ENCODE results near the gene LRRK1.
A peak's percentile ranks its signal among the peaks of the same experiment; 100 is the strongest.
"Not testable (repeated sequence)": the region's sequence is repeated elsewhere in the genome, so short reads cannot be mapped to it uniquely, and the experiment has no call there.

The LRRK1 gene

DNA sequence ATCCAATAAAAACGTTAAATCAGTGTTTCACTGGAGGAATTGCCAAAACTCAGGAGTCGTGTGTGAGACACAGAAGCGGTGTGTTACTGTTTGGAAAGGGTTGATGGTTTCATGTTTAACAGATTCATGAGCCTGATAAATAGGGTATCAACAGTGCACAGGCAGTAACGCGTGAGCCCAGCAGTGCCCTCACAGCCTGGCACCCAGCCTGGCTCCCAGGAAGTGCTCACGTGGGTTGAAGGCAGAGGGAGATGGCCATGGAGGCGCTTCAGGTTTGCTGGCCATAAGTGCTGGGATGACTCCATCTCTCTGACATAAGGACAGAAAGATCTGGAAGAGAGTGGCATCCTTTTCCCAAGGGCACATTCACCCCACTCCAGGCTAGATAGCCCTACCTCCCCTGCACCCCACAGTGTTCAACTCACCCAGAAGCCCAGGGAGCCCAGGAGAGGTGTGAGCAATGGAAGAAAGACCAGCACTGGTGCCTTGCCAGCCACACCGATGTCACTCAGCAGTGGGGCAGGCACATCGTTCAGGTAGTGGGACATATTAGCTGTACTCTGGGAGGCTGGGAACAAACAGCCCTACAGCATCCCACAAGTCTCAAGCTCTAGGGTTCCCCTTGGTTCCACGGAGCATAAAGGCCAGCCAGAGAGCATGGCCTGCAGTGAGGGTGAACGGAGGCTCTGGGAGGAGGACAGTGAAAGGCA lies 164.3 kb downstream of the LRRK1 start:
- no peak for DNase-seq

DNA sequence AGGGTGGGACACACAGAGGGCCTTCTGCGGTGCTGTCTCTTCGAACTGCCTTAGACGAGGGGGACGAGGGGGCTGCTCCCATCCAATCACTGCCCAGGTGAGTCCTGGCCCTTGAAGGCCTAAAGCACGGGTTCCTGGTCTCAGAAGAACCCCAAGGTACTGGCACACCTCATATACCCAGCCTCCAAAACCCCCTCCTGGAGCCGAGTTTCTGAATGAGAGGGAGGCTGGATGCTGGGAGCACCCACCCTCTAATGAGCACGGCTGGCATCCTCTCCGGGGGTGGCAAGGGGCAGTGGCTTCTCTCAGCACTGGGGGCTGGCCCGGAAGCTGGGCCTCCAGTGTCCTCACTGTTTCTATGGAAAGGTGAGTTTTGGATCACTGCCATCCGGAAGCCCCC lies 165.6 kb downstream of the LRRK1 start:
- no peak for DNase-seq

DNA sequence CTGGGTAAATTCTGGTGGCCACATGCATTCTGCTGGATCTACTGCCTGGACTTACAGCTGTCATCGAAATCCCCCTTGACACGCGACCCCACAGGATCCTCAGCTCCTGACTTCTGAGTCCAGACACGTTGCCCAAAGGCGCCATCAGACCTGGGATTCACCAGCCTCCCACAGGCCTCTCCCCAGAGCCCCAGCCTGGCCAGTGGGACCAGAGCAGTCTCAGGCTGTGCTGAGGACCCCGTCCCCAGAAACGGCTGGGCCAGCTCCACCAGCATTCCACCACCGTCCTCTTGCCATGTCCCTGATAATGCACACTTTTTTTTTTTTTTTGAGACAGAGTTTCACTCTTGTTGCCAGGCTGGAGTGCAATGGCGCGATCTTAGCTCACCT lies 166.1 kb downstream of the LRRK1 start:
- no peak for DNase-seq

DNA sequence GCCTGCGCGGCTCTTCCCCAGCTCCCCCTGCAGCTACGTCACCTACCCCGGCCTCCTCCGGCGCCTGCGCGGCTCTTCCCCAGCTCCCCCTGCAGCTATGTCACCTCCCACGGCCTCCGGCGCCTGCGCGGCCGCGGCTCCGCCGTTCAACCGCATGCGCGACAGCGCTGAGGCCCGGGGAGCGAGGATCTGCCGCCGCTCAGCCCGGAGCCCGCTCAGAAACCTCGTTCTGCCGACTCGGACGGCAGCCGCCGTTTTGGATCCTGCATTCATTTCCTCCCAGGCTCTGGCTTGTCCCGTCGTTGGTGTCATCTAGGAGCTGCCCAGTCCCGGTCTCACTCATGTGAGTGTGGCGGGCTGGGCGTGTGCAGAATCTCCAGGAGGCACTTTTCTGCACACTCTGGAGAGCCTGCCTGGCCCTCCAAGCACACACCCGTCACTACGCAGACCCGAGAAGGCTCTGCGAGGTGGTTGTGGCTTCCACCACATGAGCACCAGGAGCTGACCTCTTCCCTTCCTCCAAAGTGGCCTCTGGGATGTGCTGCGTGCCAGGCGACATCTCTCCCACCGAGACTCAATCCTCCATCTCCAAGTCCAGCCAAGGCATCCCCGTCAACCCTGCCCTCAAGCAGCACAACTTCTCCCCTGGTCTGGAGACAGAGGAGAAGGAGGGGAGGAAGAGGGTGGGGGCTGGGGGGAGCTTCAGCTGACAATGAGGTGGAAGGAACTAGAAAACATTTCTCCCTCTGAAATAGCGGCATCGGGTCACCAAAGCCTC lies 167.4 kb downstream of the LRRK1 start:
- no peak for DNase-seq

DNA sequence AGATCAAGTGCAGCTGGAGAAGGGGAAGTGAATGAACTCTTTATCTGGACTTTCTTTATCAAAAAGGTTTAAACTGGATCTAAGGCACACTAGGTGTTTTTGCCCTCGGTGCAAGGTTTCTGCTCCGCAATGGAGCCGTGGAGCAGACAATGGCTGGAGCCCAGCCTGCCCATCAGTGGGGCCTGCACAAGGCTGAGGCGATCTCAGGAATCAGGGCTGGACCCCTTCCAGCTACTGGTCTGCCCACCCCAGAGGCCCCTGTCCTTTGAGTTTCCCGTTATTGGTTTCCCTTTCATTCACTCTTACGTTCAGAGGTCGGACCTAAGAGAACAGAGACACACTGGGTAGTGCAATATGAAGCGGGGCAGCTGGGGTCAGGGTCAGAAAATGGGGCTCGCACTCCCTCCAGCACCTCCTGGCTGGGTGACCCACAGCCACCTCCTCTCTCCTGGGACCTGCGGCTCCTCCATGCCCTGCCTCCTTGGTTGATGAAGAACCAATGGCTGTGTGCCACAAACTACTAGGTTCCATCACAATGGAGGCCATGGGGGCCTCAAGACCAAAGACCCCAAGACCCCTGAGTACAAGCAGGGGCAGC lies 168.1 kb downstream of the LRRK1 start:
- DNase-seq: no peak

DNA sequence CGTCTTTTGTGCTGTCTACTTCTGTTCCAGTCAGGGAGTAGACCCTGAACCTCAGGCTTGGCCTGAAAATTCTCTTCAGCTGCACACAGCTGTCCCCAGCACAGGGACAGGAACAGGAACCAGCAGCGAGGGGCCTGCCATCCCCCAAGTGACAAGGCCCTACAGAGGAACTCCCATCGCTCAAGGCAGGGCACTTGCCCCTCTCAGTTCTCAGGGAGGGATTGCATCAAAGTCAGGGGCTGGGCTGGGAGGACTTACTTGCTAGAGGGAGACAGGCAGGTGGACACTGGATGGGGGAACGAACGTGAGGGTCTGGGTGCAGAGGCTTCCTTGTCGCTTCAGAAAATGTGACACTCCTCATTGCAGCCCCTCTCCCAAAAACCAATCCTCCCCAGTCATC lies 169.1 kb downstream of the LRRK1 start:
- DNase-seq: no peak

DNA sequence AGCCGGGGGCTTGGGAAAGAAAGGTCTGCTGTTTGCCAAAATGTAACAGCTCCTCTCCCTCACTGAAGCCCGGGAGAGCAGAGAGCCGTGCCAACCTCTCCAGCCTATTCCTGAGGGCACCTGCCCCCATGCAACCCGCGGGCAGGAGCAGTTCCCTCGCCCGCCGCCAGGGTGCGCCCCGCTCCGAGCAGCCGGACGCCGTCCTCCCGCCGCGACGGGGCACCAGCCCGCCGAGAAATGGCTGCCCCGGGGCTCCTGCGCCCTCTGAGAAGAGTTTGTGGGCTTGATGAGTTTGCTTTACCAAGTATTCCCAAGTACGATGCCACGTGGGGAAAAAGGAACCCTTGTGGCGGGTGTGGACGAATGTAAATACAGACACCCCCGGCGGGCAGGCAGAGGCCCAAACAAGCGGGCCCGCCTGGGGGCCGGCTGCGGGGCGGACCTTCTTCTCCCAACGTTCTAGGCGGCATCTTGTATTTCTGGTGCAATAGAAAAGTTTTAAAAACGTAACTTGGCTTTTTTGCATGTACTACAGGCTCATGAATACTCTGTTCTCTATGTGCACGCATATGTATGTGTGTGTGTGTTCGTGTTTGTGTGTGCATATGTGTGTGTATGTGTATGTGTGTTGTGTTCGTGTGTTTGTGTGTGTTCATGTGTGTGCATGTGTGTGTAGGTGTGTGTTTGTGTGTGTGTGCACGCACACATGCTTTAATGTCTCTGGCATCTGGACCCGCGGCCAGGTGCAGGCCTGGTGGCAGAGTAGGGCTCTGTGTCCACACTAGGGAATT lies 169.8 kb downstream of the LRRK1 start:
- DNase-seq: peak; percentile 83

DNA sequence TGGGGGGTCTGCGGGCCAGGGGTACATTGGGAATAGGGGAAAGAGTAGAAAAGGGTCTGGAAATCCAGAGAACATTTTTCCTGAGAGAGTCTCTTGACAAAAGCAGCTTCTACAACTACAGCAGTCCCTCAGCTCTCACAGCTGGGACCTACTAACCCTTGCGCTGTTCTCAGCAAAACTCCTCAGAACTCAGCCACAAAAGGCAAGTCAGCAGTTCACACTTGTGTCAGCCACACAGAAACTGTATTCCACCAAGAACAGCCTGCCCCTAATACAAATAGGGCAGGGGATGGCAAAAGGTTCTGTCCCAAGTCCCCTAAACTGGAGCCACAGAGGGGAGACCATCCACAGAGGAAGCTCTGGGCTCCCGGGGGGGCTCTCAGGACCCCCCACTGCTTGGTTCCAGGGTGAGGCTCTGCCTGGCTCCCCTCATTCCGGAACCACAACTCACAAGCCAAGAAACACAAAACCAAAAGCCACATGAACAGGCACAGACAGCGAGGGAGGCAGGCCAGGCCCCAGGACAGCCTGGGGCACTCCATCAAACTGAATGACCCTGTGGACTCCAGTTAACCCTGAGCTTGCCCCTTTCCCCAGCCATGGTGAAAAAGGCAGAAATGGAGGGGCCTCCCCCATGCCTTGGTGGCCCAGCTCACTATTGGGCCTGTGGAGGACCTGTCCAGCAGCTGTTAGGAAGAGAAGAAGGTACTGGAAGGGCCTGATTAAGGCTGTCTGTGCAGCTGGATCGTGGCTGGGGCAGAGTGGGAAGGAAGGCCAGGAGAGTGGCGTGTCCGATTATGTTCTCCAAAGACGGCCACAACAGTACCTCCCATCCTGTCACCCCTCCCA lies 170.6 kb downstream of the LRRK1 start:
- no peak for DNase-seq

DNA sequence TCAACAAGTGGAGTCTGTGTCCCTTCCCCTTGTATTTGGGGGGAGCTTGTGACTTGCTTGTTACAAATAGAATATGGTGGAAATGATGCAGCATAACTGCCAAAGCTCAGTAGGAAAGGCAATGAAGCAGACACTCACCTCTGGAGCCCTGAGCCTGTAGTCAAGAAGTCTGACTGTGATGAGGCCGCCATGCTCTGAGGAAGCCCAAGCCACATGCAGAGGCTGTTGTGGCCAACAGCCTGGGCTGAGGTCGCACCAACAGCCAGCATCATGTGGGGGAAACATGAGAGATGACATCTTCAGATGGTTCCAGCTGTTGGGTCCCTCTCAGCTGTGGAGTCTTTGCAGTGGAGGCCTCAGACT lies 171.3 kb downstream of the LRRK1 start:
- DNase-seq: no peak

DNA sequence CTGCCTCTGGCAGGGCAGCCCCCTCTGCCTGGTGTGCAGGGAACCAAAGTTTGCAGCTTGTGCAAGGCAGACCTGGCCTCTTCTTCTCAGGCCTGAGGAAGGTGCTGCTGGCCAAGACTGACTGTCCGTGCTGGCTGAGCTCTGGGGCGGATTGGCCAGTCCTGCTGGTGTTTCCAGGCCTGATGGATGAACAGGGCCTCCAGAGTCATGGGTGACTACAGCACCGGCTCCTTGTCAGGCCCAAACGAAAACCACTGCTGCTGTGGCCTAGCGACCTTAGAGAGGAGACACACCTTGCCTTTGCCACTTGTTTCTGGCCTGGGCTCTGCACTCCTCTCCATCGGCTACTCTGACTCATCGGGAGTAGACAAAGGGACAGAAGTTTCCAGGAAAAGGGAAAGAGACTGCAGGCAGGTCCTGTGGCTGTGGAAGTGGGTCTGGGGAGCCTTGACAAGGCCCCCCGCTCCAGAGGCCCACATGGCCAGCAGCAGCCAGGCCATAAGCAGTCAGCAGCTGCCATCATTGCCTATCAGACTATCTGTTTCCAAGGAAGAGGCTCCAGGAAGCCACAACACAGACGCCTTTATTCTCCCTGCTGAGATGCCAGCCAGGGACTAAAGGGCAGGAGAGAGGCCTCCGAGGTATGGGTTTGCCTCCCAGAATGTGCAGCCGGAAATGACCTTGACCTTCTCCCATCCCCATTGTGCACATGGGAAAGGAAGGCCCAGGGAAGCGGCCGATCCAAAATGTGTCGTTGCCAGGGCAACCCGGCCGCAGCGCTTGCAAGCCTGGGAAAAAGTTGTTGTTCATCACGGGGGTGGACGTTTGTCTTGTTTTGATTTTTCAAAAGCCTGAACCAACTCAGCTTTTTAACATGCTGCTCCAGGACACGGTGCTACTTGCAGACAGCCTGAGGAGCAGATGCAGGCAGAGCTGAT lies 172.2 kb downstream of the LRRK1 start:
- DNase-seq: no peak

DNA sequence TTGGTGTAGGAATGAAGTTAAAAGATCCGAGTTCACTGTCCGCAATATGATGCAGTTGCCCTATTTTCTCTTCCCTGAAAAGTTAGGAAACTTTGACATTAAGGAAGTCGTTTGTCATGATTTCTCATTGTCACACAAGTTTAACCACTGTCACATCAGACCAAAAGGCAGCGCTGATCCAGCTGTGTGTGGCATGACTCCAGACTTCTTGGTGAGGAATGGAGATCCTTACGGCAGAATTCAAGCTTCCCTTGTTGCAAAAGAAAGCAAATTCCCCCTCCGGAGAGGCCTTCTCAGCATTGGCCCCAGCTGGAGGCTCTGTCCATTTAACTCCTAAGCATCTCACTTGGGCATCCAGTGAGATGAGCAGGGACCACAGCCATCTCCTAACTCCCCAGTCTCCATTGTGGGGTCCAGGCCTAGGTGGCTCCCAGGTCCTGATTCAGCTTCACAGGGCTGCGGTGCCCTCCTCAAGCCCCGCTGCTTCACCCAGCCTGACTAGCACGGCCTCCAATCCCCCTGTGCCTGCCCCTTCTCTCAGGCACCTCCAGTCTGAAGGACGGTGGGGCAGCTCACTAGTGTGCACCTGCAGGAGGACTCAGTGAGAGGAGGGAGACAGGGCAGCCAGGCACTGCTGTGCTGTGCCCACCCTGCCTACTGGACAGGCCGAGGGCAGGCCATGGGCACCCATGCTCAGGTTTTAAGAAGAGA lies 173.2 kb downstream of the LRRK1 start:
- DNase-seq: no peak

DNA sequence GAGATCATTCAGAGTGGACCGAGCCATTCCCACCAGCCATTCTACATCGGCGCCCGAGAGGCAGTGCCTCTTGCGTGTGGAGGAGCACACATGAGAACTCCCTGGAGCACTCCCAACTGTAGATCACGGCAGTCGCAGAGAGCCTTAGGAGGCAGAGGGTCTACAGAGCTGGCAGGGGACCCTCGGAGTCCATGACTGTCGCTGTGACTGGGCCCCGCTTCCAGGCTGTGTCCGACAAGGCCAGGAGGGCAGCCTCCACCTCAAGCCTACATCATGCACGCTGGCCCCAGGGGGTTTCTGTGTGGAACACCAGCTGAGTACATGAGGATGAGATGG lies 173.7 kb downstream of the LRRK1 start:
- no peak for DNase-seq

DNA sequence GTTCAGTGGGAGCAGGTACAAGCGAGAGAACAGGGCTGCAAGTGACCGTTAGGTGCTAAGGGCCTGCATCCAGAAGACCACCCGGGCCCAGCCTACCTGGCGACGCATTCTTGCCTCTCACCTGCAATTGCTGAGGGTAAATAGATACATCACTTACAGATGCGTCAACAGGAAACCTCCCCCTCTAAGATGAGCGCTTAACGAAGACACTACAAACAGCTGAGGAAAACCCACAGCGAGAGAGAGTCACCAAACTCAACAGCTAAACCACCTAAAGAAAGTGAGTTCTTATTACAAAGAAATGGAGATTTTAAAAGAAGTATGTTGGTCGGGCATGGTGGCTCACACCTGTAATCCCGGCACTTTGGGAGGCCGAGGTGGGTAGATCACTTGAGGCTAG lies 174.8 kb downstream of the LRRK1 start:
- no peak for DNase-seq

DNA sequence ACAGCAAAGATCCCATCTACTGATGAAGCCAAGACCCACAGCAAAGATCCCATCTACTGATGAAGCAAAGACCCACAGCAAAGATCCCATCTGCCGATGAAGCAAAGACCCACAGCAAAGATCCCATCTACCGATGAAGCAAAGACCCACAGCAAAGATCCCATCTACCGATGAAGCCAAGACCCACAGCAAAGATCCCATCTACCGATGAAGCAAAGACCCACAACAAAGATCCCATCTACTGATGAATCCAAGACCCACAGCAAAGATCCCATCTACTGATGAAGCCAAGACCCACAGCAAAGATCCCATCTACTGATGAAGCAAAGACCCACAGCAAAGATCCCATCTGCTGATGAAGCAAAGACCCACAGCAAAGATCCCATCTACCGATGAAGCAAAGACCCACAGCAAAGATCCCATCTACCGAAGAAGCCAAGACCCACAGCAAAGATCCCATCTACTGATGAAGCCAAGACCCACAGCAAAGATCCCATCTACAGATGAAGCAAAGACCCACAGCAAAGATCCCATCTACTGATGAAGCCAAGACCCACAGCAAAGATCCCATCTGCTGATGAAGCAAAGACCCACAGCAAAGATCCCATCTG lies 176.7 kb downstream of the LRRK1 start:
- DNase-seq: not testable (repeated sequence)

DNA sequence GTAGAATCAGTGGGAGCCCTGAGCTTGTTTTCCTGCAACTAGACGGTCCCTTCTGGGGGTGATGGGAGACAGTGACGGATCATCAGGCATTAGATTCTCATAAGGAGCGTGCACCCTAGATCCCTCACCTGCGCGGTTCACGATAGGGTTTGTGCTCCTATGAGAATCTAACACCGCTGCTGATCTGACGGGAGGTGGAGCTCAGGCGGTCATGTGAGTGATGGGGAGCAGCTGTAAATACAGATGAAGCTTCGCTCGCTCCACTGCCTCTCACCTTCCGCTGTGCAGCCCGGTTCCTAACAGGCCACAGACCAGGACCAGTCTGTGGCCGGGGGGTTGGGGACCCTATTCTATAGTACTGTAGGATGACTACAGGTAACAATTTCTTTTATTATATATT lies 178.0 kb downstream of the LRRK1 start:
- no peak for DNase-seq

DNA sequence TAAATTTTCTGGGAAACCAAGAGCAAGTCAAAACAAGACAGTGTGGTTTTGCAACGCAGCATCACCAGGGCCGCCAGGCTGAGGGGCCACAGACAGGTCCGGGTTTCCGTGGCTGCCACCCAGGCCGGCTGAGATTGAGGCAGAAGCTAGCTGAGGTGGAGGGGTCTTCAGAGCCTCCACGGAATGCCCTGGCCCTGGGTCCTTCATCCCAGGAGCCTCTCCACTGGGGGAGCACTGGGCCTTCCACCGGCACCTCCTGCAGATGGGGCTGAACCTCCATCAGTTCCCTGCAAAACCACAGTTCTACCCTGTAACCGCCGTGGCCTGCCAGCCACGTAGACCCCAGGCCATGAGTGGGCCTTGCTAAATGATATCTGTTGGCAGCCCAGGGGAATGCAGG lies 180.0 kb downstream of the LRRK1 start:
- no peak for DNase-seq

DNA sequence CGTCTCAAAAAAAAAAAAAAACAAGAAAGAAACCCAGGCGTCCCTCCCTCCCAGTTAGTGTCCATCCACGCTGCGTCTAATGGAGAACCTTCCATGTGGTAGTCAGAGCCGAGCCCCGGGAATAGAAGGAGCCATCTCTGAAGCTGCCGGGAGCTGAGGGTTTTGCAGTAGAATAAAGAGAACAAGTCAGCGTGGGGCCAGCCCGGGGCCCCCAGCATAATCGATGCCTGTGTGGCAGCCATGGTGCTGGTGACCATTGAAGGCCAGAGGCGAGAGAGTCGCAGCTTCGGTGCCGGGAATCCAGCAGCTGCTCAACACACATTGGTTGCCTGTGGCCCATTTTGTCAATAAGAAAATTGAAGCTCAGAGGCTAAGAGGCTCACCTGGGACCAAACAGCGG lies 181.0 kb downstream of the LRRK1 start:
- no peak for DNase-seq

DNA sequence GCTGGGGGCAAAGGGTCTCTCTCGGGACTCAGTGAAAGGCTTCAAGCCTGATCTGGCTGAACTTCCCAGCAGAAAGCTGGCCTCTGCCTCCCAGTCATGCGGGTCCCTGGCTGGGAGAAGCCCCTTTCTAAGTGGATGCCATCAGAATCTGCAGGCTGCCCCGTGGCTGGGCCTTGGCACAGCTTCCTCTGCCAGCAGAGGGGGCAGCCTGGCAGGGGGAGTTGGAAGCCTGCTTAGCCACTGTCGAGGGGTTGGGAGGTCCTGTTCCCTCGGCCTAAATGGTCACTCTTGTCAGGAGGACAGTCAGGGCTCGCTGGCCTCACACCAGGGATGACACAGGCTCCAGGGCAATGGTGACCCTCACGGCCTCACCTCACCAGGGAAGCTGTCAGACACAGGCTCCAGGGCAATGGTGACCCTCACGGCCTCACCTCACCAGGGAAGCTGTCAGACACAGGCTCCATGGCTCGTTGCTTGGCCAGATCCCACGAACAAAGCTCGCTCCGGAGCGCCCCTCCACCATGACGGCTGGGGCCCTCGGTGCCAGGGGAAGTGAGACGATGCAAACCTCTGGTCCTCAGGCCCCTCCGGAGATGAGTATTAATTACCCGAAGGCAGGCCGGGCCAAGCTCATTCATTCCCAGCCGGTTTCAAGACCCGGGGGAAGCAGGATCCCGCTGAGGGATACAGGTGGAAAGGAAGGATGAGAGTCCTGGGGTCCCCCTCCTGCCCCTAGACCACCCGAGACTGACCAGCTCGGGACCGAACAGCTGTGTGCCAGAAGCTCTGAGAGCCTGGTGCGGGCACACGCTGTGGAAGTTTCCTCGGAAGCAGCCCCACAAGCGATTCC lies 181.7 kb downstream of the LRRK1 start:
- no peak for DNase-seq

DNA sequence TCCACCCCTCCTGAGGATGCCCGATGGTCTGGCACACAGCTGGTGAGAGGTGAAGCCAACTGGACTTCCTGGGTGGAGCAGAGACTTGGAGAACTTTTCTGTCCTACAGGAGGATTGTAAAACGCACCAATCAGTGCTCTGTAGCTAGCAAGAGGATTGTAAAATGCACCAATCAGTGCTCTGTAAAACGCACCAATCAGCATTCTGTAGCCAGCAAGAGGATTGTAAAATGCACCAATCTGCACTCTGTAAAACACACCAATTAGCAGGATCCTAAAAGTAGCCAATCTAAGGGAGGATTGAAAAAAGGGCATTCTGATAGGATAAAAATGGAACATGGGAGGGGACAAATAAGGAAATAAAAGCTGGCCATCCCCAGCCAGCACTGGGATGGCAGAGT lies 182.5 kb downstream of the LRRK1 start:
- DNase-seq: no peak

Data from stimulated activated CD4-positive, alpha-beta T cell treated with anti-CD3 and anti-CD28 coated beads, Interleukin-4, amount 100 ng/mL, for 24 hours (primary cell).